ENCODE measurements around the gene BATF.
A peak's percentile ranks its signal among the peaks of the same experiment; 100 is the strongest.

The BATF gene

DNA sequence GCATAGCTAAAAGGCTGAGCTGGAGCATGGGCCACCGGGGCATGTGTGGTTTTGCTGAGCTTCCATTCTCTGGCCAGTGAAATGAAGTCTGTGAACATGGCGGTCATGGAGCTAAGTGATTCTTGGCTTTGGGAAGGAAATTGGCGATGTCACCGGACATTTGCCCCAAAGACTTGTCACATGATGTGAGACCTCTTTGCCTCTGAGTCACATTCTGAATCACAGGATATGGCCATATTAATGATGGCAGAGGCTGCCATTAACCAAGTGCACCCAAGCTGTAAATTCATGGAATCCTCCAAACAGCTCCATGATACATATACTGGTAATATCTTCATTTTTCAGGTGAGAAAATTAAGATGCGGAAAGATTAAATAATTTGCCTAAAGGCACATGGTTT is 27.4 kb upstream of the BATF start:
- no peaks in the 10 kb centered on the region for H3K36me3 Mint-ChIP-seq (ENCODE audit: low read depth)
- peaks cover 69% of the 10 kb centered on the region for H3K4me1 Mint-ChIP-seq (ENCODE audit: low read depth)
- H3K9me3 Mint-ChIP-seq: peaks cover 4% of the 10 kb centered on the region
- H3K27ac Mint-ChIP-seq: peak overlapping the region; percentile 29
- H3K27me3 Mint-ChIP-seq: no peaks in the 10 kb centered on the region
- H3K4me3 Mint-ChIP-seq: peak overlapping the region; percentile 9

DNA sequence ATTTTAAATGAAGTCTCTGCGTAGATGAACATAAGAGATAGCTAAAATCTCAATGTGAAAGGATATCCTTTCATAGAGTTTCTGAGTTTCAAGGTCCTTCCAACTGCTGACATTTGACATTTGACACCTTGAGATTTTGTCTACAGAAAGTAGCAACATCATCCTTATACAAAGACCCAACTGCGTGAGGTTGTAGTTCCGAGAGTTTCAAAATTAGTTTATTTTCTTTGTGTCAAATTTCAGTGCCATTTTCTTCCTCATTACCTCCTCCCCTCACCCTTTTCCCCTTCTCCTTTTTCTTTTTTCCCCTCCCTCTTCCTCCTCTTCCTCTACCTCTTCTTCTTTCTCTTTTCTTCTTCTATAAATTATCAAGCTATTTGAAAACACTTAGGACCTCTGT is 26.9 kb upstream of the BATF start:
- peak overlapping the region; percentile 9 for H3K4me3 Mint-ChIP-seq

DNA sequence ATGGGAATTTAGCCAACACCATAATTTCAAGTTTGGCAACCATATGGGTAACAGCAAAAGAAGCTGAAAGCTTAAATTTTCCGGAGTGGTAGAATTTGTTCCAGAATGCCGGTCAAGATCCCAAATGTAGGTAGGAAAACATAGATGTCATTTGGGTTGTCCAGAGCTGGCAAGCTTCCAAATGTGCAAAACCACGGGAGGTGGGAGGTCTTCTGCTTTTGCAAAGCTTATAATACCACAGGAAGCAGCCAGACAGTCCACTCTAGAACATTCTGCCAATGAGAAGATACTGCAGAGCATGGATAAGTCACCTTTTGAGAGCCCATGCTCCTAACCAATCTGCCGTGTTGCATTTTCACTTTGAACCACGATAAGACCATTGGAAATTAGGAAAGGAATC is 26.4 kb upstream of the BATF start:
- Mint-ChIP-seq H3K27ac (peak overlapping the region; percentile 80), H3K9me3 (peaks cover 4% of the 10 kb centered on the region), H3K36me3 (ENCODE audit: low read depth) (no peaks in the 10 kb centered on the region), H3K4me1 (ENCODE audit: low read depth) (peaks cover 69% of the 10 kb centered on the region), H3K27me3 (no peaks in the 10 kb centered on the region), H3K4me3 (no peak overlapping the region)

More for the DNA sequence above, 26.9 kb upstream of the BATF start:
- no peaks in the 10 kb centered on the region for H3K36me3 Mint-ChIP-seq (ENCODE audit: low read depth)
- H3K27me3 Mint-ChIP-seq: no peaks in the 10 kb centered on the region
- peaks cover 69% of the 10 kb centered on the region for H3K4me1 Mint-ChIP-seq (ENCODE audit: low read depth)
- peak overlapping the region; percentile 29 for H3K27ac Mint-ChIP-seq
- H3K9me3 Mint-ChIP-seq: peaks cover 4% of the 10 kb centered on the region

DNA sequence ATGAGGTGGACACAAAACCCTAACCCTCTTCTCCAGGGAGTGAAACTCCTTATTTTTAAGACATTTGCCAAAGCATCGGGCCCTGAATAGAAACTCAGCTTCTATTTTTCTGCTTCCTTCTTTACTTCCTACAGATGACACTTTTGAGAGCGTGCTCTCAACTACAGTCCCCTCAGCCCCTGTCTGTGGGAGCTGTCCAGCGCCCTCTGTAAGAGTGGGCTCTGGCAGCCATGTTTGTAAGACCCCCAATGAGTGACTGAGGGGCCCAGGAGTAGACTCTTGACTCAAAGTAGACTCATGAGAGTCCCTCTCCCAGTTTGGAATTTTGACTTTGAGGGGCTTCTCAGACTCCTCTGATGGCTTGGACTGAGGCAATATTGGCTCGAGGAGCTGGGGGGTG is 25.5 kb upstream of the BATF start:
- Mint-ChIP-seq H3K27me3 (no peaks in the 10 kb centered on the region), H3K36me3 (ENCODE audit: low read depth) (no peaks in the 10 kb centered on the region), H3K4me3 (no peak overlapping the region), H3K27ac (peak overlapping the region; percentile 80), H3K9me3 (peaks cover 4% of the 10 kb centered on the region), H3K4me1 (ENCODE audit: low read depth) (peaks cover 69% of the 10 kb centered on the region)

DNA sequence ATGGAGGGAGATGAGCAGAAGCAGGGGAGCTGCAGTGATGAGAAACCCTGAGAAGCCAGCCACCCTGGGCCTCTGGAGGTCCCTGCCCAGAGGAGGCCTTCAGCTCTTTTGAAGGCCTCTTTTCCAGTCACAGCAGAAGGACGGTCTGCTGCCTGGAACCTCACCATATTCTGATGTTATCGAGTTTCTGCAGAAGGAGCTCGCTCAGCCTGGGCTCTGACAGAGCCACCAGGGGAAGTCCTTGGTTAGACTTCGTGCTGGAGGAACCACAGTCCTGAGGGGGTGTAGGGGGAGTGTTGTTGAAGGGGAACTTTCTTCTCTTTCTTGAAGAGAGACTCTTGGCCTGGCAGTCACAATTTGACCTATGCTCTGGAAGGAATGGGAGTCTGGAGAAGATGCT is 25.1 kb upstream of the BATF start:
- Mint-ChIP-seq H3K27me3 (no peaks in the 10 kb centered on the region), H3K4me1 (ENCODE audit: low read depth) (peaks cover 67% of the 10 kb centered on the region), H3K36me3 (ENCODE audit: low read depth) (no peaks in the 10 kb centered on the region), H3K9me3 (peaks cover 4% of the 10 kb centered on the region), H3K27ac (peak overlapping the region; percentile 80), H3K4me3 (peak overlapping the region; percentile 42)

DNA sequence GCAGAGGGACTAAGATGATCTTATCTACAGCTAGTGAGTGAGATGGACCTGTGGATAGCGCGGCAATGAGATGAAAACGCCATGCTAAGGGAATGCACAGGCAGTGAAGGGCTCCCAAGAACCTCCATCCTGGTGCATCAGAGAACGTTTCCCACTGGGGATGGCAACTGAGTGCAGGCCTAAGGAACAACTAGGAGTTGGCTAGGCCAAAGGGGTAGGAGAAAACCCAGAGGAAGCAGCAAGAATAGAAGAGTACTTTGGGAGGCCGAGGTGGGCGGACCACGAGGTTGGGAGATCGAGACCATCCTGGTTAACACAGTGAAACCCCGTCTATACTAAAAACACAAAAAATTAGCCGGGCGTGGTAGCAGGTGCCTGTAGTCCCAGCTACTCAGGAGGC is 24.6 kb upstream of the BATF start:
- peak overlapping the region; percentile 42 for H3K4me3 Mint-ChIP-seq
- no peaks in the 10 kb centered on the region for H3K36me3 Mint-ChIP-seq (ENCODE audit: low read depth)
- peak overlapping the region; percentile 80 for H3K27ac Mint-ChIP-seq

DNA sequence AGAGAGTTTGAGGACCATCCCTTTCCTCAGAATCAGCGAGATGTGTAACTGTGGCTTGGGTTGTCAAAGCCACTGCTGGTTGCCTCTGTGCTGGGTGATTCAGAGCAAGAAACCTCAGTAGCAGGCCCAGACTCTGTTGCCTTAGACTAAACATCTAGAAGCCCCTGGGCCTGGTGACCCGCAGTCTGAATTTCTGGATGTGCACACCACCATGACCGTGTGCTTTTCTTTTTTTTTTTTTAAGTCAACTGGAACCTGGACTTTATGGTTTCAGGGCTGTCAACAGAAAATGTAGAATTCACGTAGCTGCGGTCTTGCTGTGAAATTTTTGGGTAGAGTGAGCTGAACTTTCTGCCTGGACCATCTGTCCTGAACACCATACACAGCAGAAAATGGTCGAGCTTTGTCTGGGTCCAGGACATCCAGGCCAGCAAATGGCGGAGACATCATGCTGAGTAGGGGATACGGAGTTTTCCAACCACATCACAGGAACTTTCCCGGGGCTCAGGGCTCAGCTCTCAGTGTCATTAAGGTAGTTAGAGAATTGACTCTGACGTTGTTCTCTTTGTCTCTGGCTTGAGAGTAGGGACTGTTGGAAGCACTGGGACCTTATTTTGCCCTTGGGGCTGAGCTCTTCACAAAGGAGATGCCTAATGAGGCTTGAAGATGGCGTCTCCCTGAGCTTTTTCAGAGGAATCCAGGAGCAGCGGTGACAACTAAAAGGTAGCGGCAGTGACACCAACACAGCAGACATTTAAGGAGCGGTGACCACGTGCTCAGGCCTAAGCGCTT is 23.0 kb upstream of the BATF start:
- Mint-ChIP-seq H3K9me3 (peaks cover 4% of the 10 kb centered on the region), H3K4me1 (ENCODE audit: low read depth) (peaks cover 46% of the 10 kb centered on the region), H3K27ac (peak overlapping the region; percentile 63), H3K4me3 (no peak overlapping the region), H3K36me3 (ENCODE audit: low read depth) (no peaks in the 10 kb centered on the region), H3K27me3 (no peaks in the 10 kb centered on the region)

More for the DNA sequence above, 24.6 kb upstream of the BATF start:
- Mint-ChIP-seq H3K4me1 (ENCODE audit: low read depth) (peaks cover 62% of the 10 kb centered on the region), H3K9me3 (peaks cover 4% of the 10 kb centered on the region), H3K27me3 (no peaks in the 10 kb centered on the region)

DNA sequence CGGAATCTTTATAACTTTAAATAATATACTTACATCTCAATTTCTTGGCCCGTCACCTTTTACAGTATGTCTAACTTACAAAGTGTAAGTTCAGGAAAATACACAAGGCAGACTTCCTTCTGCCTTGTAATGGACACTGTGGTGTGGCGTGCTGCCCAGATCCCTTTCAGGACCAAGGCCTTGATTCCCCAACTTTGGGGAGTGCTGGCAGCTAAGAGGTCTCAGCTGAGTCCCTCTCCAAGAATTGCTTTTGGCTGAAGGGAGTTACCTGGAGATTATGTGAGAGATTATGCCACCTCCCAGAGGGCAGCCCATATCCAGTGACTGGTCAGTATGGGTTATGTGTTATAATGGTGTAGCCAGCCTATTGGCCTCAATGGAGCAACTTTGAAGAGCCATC is 21.2 kb upstream of the BATF start:
- peaks cover 5% of the 10 kb centered on the region for H3K9me3 Mint-ChIP-seq
- H3K36me3 Mint-ChIP-seq (ENCODE audit: low read depth): no peaks in the 10 kb centered on the region
- no peak overlapping the region for H3K27ac Mint-ChIP-seq
- H3K4me1 Mint-ChIP-seq (ENCODE audit: low read depth): peaks cover 28% of the 10 kb centered on the region
- no peak overlapping the region for H3K4me3 Mint-ChIP-seq
- no peaks in the 10 kb centered on the region for H3K27me3 Mint-ChIP-seq

DNA sequence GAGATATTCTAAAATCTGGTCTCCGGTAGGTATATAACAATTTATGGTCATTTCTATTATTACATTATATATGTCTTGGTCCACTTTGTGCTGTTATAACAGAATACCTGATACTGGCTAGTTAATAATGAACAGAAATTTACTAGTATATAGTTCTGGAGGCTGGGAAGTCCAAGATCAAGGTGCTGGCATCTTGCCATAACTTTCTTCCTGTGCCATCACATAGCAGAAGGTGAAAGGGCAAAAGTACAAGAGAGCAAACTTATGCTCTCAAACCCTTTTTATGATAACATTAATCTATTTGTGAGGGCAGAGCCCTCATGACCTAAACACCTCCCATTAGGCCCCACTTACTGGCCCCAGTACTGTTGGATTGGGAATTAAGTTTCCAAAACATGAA is 17.9 kb upstream of the BATF start:
- H3K36me3 Mint-ChIP-seq (ENCODE audit: low read depth): peaks cover 11% of the 10 kb centered on the region
- no peak overlapping the region for H3K4me3 Mint-ChIP-seq
- H3K9me3 Mint-ChIP-seq: peaks cover 16% of the 10 kb centered on the region
- H3K27ac Mint-ChIP-seq: no peak overlapping the region
- H3K4me1 Mint-ChIP-seq (ENCODE audit: low read depth): peaks cover 15% of the 10 kb centered on the region
- no peaks in the 10 kb centered on the region for H3K27me3 Mint-ChIP-seq

DNA sequence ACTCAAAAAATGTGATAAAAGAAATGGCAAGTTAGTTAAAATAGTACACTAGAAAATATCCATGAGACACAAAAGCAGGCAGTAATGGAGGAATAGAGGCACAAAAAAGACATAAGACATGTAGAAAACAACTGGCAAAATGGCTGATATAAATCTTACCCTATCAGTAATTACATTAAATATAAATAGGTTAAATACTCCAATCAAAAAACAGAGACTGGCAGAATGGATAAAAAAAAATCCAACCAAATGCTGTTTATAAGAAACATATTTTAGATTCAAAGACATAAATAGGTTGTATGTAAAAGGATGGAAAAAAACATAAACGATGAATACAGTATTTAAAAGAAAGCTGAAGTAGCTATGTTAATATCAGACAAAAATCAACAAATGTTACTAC is 15.3 kb upstream of the BATF start:
- H3K27ac Mint-ChIP-seq: peak overlapping the region; percentile 17
- peaks cover 21% of the 10 kb centered on the region for H3K36me3 Mint-ChIP-seq (ENCODE audit: low read depth)
- H3K27me3 Mint-ChIP-seq: no peaks in the 10 kb centered on the region
- peaks cover 33% of the 10 kb centered on the region for H3K4me1 Mint-ChIP-seq (ENCODE audit: low read depth)
- peaks cover 27% of the 10 kb centered on the region for H3K9me3 Mint-ChIP-seq
- no peak overlapping the region for H3K4me3 Mint-ChIP-seq

DNA sequence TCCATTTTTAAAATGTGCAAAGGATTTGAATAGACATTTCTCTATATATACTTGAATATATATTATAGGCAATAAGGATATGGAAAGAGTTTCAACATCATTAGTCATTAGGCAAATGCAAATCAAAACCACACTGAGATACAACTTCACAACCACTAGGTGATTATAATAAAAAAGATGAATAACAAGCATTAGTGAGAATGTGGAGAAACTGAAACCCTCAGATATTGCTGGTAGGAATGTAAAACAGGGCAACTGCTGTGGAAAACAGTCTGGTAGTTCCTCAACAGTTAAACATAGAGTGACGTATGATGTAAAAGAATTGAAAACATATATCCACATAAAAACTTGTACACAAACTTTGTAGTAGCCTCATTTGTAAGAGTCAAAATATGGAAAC is 11.7 kb upstream of the BATF start:
- H3K27ac Mint-ChIP-seq: peak overlapping the region; percentile 63

DNA sequence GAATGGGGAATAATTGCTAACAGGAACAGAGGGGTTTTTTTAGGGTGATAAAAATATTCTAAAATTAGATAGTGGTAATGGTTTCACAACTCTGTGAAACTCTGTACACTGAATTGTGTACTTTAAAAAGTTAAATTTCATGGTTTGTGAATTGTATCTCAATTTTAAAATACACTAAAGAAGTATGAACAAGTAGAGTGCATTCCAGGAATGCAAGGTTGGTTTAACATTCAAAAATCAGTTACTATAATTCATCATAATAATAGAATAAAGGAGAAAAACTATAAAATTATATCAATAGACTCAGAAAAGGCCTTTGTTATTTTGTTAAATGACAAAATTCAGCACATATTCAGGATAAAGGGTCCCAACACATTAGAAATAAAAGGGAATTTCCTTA is 11.1 kb upstream of the BATF start:
- H3K27me3 Mint-ChIP-seq: no peaks in the 10 kb centered on the region
- peaks cover 27% of the 10 kb centered on the region for H3K36me3 Mint-ChIP-seq (ENCODE audit: low read depth)
- peaks cover 68% of the 10 kb centered on the region for H3K4me1 Mint-ChIP-seq (ENCODE audit: low read depth)
- no peak overlapping the region for H3K4me3 Mint-ChIP-seq
- H3K27ac Mint-ChIP-seq: peak overlapping the region; percentile 63
- H3K9me3 Mint-ChIP-seq: peaks cover 28% of the 10 kb centered on the region

More for the DNA sequence above, 11.7 kb upstream of the BATF start:
- H3K36me3 Mint-ChIP-seq (ENCODE audit: low read depth): peaks cover 27% of the 10 kb centered on the region
- no peaks in the 10 kb centered on the region for H3K27me3 Mint-ChIP-seq
- H3K4me1 Mint-ChIP-seq (ENCODE audit: low read depth): peaks cover 61% of the 10 kb centered on the region
- H3K4me3 Mint-ChIP-seq: no peak overlapping the region
- peaks cover 33% of the 10 kb centered on the region for H3K9me3 Mint-ChIP-seq

DNA sequence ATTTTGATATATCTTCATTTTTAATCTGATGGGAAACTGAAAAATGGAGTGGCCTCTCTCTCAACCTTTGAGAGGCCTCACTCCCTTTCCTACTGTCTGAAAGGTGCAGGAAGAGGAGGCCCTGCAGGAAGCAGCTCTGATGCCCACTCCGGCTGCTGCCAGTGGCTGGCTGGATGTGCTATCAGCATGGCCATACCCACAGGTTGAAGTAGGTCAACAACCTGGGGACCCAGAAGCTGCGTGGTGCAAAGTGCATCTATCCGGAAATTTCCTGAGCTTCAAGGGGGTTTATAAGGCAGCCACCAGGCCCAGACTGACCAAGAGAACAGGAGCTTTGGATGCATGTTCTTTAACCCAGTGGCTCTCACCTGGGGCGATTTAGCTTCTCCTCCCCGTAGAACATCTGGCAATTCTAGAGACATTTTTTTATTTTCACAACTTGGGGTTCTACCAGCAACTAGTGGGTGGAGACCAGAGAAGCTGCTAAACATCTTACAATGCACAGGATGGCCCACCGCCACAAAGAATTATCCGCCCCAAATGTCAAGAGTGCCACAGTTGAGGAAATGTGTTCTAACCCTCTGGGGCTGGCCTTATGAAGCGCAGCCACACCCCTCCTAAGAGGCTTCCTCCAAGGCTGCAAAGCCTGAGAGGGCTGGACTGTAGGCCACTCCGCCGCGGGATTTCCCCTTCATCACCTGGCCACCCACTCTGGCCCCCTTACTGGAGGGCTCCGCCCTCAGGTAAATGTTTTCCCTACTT is 8.2 kb upstream of the BATF start:
- H3K27ac Mint-ChIP-seq: peak overlapping the region; percentile 58
- H3K4me3 Mint-ChIP-seq: no peak overlapping the region
- H3K36me3 Mint-ChIP-seq (ENCODE audit: low read depth): peaks cover 16% of the 10 kb centered on the region
- H3K9me3 Mint-ChIP-seq: peaks cover 17% of the 10 kb centered on the region
- peaks cover 59% of the 10 kb centered on the region for H3K4me1 Mint-ChIP-seq (ENCODE audit: low read depth)
- H3K27me3 Mint-ChIP-seq: no peaks in the 10 kb centered on the region

DNA sequence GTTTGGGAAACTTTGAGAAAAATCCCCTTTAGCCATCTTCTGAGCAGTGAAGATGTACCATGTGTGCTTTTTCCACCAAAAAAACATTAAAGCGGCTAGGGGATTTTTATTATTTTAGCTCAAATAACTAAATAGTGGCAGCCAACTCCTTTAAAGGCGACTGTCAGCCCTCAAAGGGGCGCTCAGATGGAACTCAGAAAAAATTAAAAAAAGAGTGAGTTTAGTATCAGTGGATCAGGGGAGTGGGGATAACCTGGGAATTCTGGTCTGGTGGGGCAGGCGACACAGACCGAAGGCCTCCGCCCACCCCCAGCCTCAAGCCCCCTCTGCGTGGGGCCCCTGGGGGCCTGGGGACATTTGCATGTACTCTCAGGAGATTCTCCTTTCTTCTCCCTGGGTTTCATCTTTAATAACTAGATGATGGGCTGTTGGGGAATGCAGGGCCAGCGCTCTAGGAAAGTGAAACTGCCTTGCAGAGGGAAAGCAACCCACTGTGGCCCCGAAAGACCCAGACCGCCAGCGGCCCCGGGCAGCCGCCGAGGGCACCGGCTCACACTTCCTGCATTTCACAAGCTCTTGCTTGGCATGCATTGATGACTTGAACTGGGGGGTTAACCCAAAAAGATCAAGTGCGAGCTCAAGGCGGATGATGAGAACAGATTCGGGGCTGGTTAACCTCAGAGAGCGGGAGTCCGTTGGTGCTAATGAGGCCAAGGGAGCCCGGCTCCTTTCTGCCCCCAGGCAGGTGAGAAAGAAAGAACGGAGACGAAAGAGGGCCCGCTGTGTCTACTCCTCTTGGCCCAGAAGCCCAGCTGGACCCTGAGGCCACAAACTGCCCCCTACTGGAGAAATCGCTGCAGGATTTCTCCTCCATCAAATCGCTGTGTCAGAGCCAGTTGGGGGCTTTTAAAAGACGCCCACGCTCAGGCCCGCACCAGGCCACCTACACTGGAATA is 7.3 kb upstream of the BATF start:
- peaks cover 16% of the 10 kb centered on the region for H3K36me3 Mint-ChIP-seq (ENCODE audit: low read depth)
- peaks cover 57% of the 10 kb centered on the region for H3K4me1 Mint-ChIP-seq (ENCODE audit: low read depth)
- H3K4me3 Mint-ChIP-seq: peak overlapping the region; percentile 73
- H3K27me3 Mint-ChIP-seq: no peaks in the 10 kb centered on the region
- peak overlapping the region; percentile 83 for H3K27ac Mint-ChIP-seq
- H3K9me3 Mint-ChIP-seq: peaks cover 13% of the 10 kb centered on the region
